ENCODE data around the gene DNASE1L1. TPM values are rescaled to one million over a fixed set of nuclear protein-coding genes. Genes with fewer than 3 reads are reported as not detected.
A peak's percentile ranks its signal among the peaks of the same experiment; 100 is the strongest.

The DNASE1L1 gene
- total RNA-seq, 1 donor from 2014 or later: 9.3 TPM

- Mint-ChIP-seq H3K9me3 (no peaks in the 10 kb centered on the region), H3K27ac (ENCODE audit: unreplicated experiment) (no peak overlapping the region), H3K36me3 (ENCODE audit: low read depth) (peaks cover 3% of the 10 kb centered on the region), H3K27me3 (ENCODE audit: low read depth) (no peaks in the 10 kb centered on the region), H3K4me3 (no peak overlapping the region), H3K4me1 (peaks cover 8% of the 10 kb centered on the region)
- TF ChIP-seq CTCF (conservative IDR thresholded peaks at IDR 0.05): no peak
- no peak for DNase-seq (ENCODE audit: low read depth, low spot score)
These were observed 10.8 kb upstream of the DNASE1L1 start for GRCh38 chrX:154419688-154420401.

GRCh38 chrX:154419189-154419588, 10.1 kb upstream of the DNASE1L1 start:
- peaks cover 3% of the 10 kb centered on the region for H3K36me3 Mint-ChIP-seq (ENCODE audit: low read depth)
- H3K4me1 Mint-ChIP-seq: peaks cover 4% of the 10 kb centered on the region
- no peak for DNase-seq (ENCODE audit: low read depth, low spot score)
- no peak overlapping the region for H3K27ac Mint-ChIP-seq (ENCODE audit: unreplicated experiment)
- no peak overlapping the region for H3K4me3 Mint-ChIP-seq
- H3K9me3 Mint-ChIP-seq: no peaks in the 10 kb centered on the region
- no peak for TF ChIP-seq CTCF (conservative IDR thresholded peaks at IDR 0.05)
- no peaks in the 10 kb centered on the region for H3K27me3 Mint-ChIP-seq (ENCODE audit: low read depth)

- H3K4me1 Mint-ChIP-seq: no peaks in the 10 kb centered on the region
- no peaks in the 10 kb centered on the region for H3K9me3 Mint-ChIP-seq
- H3K27ac Mint-ChIP-seq (ENCODE audit: unreplicated experiment): no peak overlapping the region
- H3K4me3 Mint-ChIP-seq: no peak overlapping the region
- DNase-seq (ENCODE audit: low read depth, low spot score): no peak
- no peaks in the 10 kb centered on the region for H3K27me3 Mint-ChIP-seq (ENCODE audit: low read depth)
- peaks cover 3% of the 10 kb centered on the region for H3K36me3 Mint-ChIP-seq (ENCODE audit: low read depth)
- TF ChIP-seq CTCF (conservative IDR thresholded peaks at IDR 0.05): no peak
These were observed 8.1 kb upstream of the DNASE1L1 start for GRCh38 chrX:154417157-154417556.

- no peak overlapping the region for H3K27ac Mint-ChIP-seq (ENCODE audit: unreplicated experiment)
- TF ChIP-seq CTCF (conservative IDR thresholded peaks at IDR 0.05): no peak
- peaks cover 13% of the 10 kb centered on the region for H3K4me1 Mint-ChIP-seq
These were observed 4.1 kb upstream of the DNASE1L1 start for GRCh38 chrX:154413142-154413541.

GRCh38 chrX:154412468-154412867, 3.4 kb upstream of the DNASE1L1 start:
- no peaks in the 10 kb centered on the region for H3K27me3 Mint-ChIP-seq (ENCODE audit: low read depth)
- H3K4me1 Mint-ChIP-seq: peaks cover 13% of the 10 kb centered on the region
- peaks cover 10% of the 10 kb centered on the region for H3K36me3 Mint-ChIP-seq (ENCODE audit: low read depth)
- no peak for TF ChIP-seq CTCF (conservative IDR thresholded peaks at IDR 0.05)
- H3K4me3 Mint-ChIP-seq: peak overlapping the region; percentile 79
- H3K27ac Mint-ChIP-seq (ENCODE audit: unreplicated experiment): no peak overlapping the region
- H3K9me3 Mint-ChIP-seq: no peaks in the 10 kb centered on the region
- DNase-seq (ENCODE audit: low read depth, low spot score): no peak

More at GRCh38 chrX:154413142-154413541, 4.1 kb upstream of the DNASE1L1 start:
- Mint-ChIP-seq H3K36me3 (ENCODE audit: low read depth) (peaks cover 10% of the 10 kb centered on the region), H3K4me3 (no peak overlapping the region), H3K27me3 (ENCODE audit: low read depth) (no peaks in the 10 kb centered on the region), H3K9me3 (no peaks in the 10 kb centered on the region)
- no peak for DNase-seq (ENCODE audit: low read depth, low spot score)

All from neural crest cell (in vitro differentiated cells).